GM12878 (cell line): ENCODE data around the gene ERBB3. TPM values are rescaled to one million over a fixed set of nuclear protein-coding genes. Genes with fewer than 3 reads are reported as not detected.

Source experiments
- BACH1 ChIP-seq: fragments of 450-650 bp; IDR thresholded peaks from 2 replicates; pipeline ENCODE4 v1.6.1; 2017; ENCODE audit warnings: mild to moderate bottlenecking, borderline replicate concordance
- BCL3 ChIP-seq: IDR thresholded peaks from 2 replicates; pipeline ENCODE4 v1.6.1; 2011; ENCODE audit warnings: borderline replicate concordance, low read depth, mild to moderate bottlenecking, moderate library complexity, low read length; ENCODE audit not compliant: insufficient read depth, poor library complexity, severe bottlenecking
- CBX3 ChIP-seq: fragments of 200-600 bp; sonication (generic); IDR thresholded peaks from 2 replicates; pipeline ENCODE4 v1.6.1; 2016; ENCODE audit warnings: low read depth, borderline replicate concordance
- CEBPZ ChIP-seq: fragments of 150-350 bp; IDR thresholded peaks from 2 replicates; pipeline ENCODE4 v1.6.1; 2016; ENCODE audit warnings: low read depth, low read length
- MEF2B ChIP-seq: fragments of 450-650 bp; IDR thresholded peaks from 2 replicates; pipeline ENCODE4 v1.6.1; 2018; ENCODE audit warnings: mild to moderate bottlenecking, moderate library complexity; ENCODE audit not compliant: partially characterized antibody, poor library complexity, severe bottlenecking
- NRF1 ChIP-seq: conservative IDR thresholded peaks from 2 replicates; pipeline ENCODE4 v1.6.1; 2011; ENCODE audit warnings: mild to moderate bottlenecking, low read depth, low read length, improper control_type of control experiment
- PAX5 ChIP-seq: IDR thresholded peaks from 2 replicates; pipeline ENCODE4 v1.6.1; 2011; ENCODE audit warnings: low read depth, low read length, borderline replicate concordance
- POLR2AphosphoS2 ChIP-seq: IDR thresholded peaks from 2 replicates; pipeline ENCODE4 v1.6.1; 2011; ENCODE audit warnings: low read depth, mild to moderate bottlenecking, low read length, improper control_type of control experiment, moderate library complexity
- SPI1 ChIP-seq: IDR thresholded peaks from 2 replicates; pipeline ENCODE4 v1.6.1; 2011; ENCODE audit warnings: low read depth, mild to moderate bottlenecking, low read length, moderate library complexity, borderline replicate concordance; ENCODE audit not compliant: insufficient read depth
- TCF12 ChIP-seq: IDR thresholded peaks from 2 replicates; pipeline ENCODE4 v1.6.1; 2011; ENCODE audit warnings: low read depth, mild to moderate bottlenecking, low read length
- ZBED1 ChIP-seq: IDR thresholded peaks from 2 replicates; pipeline ENCODE4 v1.6.1; 2016; ENCODE audit warnings: borderline replicate concordance
- ZBTB40 ChIP-seq: fragments of 450-650 bp; IDR thresholded peaks from 2 replicates; pipeline ENCODE4 v1.6.1; 2016; ENCODE audit warnings: mild to moderate bottlenecking, moderate library complexity, borderline replicate concordance
- ZNF592 ChIP-seq: fragments of 450-650 bp; IDR thresholded peaks from 2 replicates; pipeline ENCODE4 v1.6.1; 2017; ENCODE audit warnings: mild to moderate bottlenecking, moderate library complexity
- polyA plus RNA-seq, 11 experiments: library from polyadenylated mRNA; depleted of rRNA in 4 of 11; unstranded in 6 of 11; stranded (reverse) in 5 of 11; fragments of >200 nt; fragmentation: Nextera tagmentation in 4 of 11; fragmentation: Illumina TruSeq in 1 of 11; extraction: Ambion mirVana in 4 of 11; extraction: Trizol in 1 of 11; gene quantifications; 1 replicate in 1 of 11; 2 replicates in 10 of 11; pipeline versions ENCODE4 v1.2.1 to v1.2.3, GENCODE V29; 2011 to 2016; ENCODE audit warnings: inconsistent platforms in 2 of 11, missing spikeins in 2 of 11, low read depth in 1 of 11
- total RNA-seq, 4 experiments: library from RNA; depleted of rRNA in 3 of 4; stranded (reverse); fragments of >200 nt in 3 of 4; fragmentation: Illumina TruSeq in 1 of 4; extraction: Trizol in 1 of 4; gene quantifications; 2 replicates each; pipeline versions ENCODE4 v1.2.1 to v1.2.3, GENCODE V29; 2013 to 2021

Gene ERBB3
- total and polyA plus RNA-seq, 10 of the 15 experiments (the other 5 are each of a cell fraction or from before 2014, with no cell fraction given): 0.03 to 0.72 (median 0.04) TPM; not detected in 5

- TF ChIP-seq ZNF592 (no peak; the same call in 1 of the 2 replicates), TCF12 (peak; percentile 60; the same call in 1 of the 2 replicates), CBX3 (no peak), PAX5 (peak; percentile 67; the same call in 1 of the 2 replicates), NRF1 (no peak), CEBPZ (no peak; the same call in 1 of the 2 replicates), BACH1 (no peak), MEF2B (peak; percentile 85), POLR2AphosphoS2 (peak; percentile 98), ZBTB40 (peak; percentile 99), ZBED1 (peak; percentile 94), BCL3 (no peak), SPI1 (no peak; the same call in 1 of the 2 replicates)
Measured at GRCh38 chr12:56041552-56042429, 38.2 kb upstream of the ERBB3 start, which contains the start of gene RPS26 (continued).
